Measurements from ENCODE around the gene MRPL36.

Gene MRPL36

GRCh38 chr5:1806199-1806598 is 6.6 kb upstream of the MRPL36 start:
- in situ Hi-C loops (cut with HindIII; ENCODE audit: low sequenced_read_pairs): no loop called here
- H3K4me3 ChIP-seq (ENCODE audit: low read depth, low read length): no peak overlapping the region
- DNase-seq (ENCODE audit: low read depth): no peak
- TF ChIP-seq CTCF (IDR thresholded peaks at IDR 0.05; ENCODE audit: low read depth, low read length, missing control alignments): no peak

GRCh38 chr5:1805736-1806135 is 6.1 kb upstream of the MRPL36 start:
- no peak for TF ChIP-seq CTCF (IDR thresholded peaks at IDR 0.05; ENCODE audit: low read depth, low read length, missing control alignments)
- DNase-seq (ENCODE audit: low read depth): no peak
- no peak overlapping the region for H3K4me3 ChIP-seq (ENCODE audit: low read depth, low read length)
- in situ Hi-C loops (cut with HindIII; ENCODE audit: low sequenced_read_pairs): no loop called here

- no peak overlapping the region for H3K4me3 ChIP-seq (ENCODE audit: low read depth, low read length)
- in situ Hi-C loops (cut with HindIII; ENCODE audit: low sequenced_read_pairs): no loop called here
- no peak for TF ChIP-seq CTCF (IDR thresholded peaks at IDR 0.05; ENCODE audit: low read depth, low read length, missing control alignments)
These were observed 5.7 kb upstream of the MRPL36 start for GRCh38 chr5:1805326-1805725.

GRCh38 chr5:1804001-1804690 is 4.5 kb upstream of the MRPL36 start:
- in situ Hi-C loops (cut with HindIII; ENCODE audit: low sequenced_read_pairs): no loop called here
- TF ChIP-seq CTCF (IDR thresholded peaks at IDR 0.05; ENCODE audit: low read depth, low read length, missing control alignments): no peak
- no peak for DNase-seq (ENCODE audit: low read depth)
- H3K4me3 ChIP-seq (ENCODE audit: low read depth, low read length): no peak overlapping the region

More at GRCh38 chr5:1805326-1805725, 5.7 kb upstream of the MRPL36 start:
- DNase-seq (ENCODE audit: low read depth): no peak

- no peak for DNase-seq (ENCODE audit: low read depth)
- in situ Hi-C loops (cut with HindIII; ENCODE audit: low sequenced_read_pairs): no loop called here
- H3K4me3 ChIP-seq (ENCODE audit: low read depth, low read length): no peak overlapping the region
- TF ChIP-seq CTCF (IDR thresholded peaks at IDR 0.05; ENCODE audit: low read depth, low read length, missing control alignments): no peak
These were observed 3.6 kb upstream of the MRPL36 start for GRCh38 chr5:1803192-1803591.

- no peak for DNase-seq (ENCODE audit: low read depth)
- in situ Hi-C loops (cut with HindIII; ENCODE audit: low sequenced_read_pairs): no loop called here
- H3K4me3 ChIP-seq (ENCODE audit: low read depth, low read length): peak overlapping the region; percentile 91
- no peak for TF ChIP-seq CTCF (IDR thresholded peaks at IDR 0.05; ENCODE audit: low read depth, low read length, missing control alignments)
These were observed 2.3 kb upstream of the MRPL36 start for GRCh38 chr5:1801967-1802295.
